Fibroblast of skin of back (primary cell): ENCODE results near the gene IQCF5.
"Not testable (repeated sequence)": the region's sequence is repeated elsewhere in the genome, so short reads cannot be mapped to it uniquely, and the experiment has no call there.

ENCODE experiments used
- DNase-seq: peaks from one replicate; pipeline ENCODE4 v3.0.0-alpha.2; 2013

Gene IQCF5

DNA sequence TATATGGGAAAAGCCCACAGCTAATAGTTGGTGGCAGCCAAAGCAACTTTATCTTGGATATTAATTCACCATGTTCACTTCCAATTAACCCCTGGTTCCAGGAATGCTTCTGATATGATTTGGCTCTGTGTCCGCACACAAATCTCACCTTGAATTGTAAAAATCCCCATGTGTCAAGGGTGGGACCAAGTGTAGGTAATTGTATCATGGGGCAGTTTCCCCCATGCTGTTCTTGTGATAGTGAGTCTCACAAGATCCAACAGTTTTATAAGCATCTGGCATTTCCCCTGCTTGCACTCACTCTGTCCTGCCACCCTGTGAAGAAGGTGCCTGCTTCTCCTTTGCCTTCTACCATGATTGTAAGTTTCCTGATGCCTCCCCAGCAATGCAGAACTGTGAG is 6.5 kb downstream of the IQCF5 start:
- not testable (repeated sequence) for DNase-seq

- DNase-seq = no peak
Measured at GRCh38 chr3:51862886-51863285, 12.5 kb downstream of the IQCF5 start.

- no peak for DNase-seq
Measured at GRCh38 chr3:51860703-51861665, 14.4 kb downstream of the IQCF5 start, which contains the start of gene IQCF2. Gene IQCF2 (plus strand): TSS chr3:51861615. CDS start chr3:51861667, 52 bp downstream.

DNA sequence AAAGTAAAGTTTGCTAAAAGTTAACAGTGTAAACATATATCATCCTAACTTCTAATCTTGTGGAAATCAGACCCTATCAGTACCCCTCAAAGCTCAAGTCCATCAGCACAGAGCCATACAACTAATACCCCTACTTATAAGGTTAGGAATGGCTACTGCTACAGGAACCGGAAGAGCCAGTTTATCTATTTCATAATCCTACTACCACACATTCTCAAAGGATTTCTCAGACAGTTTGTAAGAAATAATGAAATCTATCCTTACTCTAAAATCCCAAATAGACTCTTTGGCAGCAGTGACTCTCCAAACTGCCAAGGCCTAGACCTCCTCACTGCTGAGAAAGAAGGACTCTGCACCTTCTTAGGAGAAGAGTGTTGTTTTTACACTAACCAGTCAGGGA is 20.0 kb downstream of the IQCF5 start:
- not testable (repeated sequence) for DNase-seq

DNA sequence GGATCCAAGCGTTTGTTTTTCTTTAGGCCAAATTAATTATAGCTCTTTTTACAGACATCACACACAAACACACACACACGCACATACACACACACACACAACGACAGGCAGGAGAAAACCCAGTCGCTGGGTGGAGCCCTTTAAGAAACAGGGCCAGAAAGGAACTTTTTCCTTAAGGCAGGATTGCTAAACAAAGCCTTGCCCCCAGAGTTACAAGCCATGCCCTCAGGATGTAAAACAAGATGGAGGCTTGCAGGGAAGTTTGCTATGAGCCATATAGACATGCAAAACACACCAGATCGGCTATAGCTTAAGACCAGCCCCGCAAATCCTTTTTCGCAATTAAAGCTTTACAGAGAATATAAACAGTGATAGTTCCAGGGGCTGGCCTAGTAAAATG is 30.3 kb downstream of the IQCF5 start:
- DNase-seq = no peak

DNA sequence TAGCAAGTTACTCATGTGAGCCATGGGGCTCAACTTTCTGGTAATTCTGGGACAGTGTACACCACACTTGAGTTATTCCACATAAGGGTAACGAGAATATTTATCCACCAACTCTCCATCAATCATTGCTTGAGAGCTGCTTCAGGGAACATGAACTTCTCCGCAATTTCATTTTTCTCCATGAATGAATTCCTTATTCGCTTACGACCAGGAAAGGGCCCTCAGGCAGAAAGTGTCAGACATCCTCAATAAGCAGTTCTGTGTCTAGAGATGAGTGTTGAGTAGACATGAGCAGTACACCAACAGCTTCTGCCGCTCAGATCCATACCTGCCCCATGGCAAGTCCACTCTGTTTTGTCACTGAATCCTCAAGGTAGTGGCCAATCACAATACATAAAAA is 38.8 kb downstream of the IQCF5 start:
- no peak for DNase-seq

GRCh38 chr3:51830836-51831385 is 44.5 kb downstream of the IQCF5 start:
- no peak for DNase-seq

- DNase-seq = no peak
Measured at GRCh38 chr3:51830345-51830744, 45.1 kb downstream of the IQCF5 start.

GRCh38 chr3:51828297-51828696 is 47.1 kb downstream of the IQCF5 start:
- no peak for DNase-seq
